Neural progenitor cell (in vitro differentiated cells): ENCODE measurements around the gene PEX26.

Experiments used
- EZH2phosphoT487 ChIP-seq: fragments of 200-600 bp; sonication (generic); IDR thresholded peaks from 2 replicates; pipeline ENCODE4 v1.6.1; 2017; ENCODE audit warnings: antibody characterized with exemption
- TF ChIP-seq, protein P1 (sequence below): fragments of 200-600 bp; sonication (generic); IDR thresholded peaks from 2 replicates; pipeline ENCODE4 v1.5.1; 2017; ENCODE audit warnings: antibody characterized with exemption, mild to moderate bottlenecking

DNA sequence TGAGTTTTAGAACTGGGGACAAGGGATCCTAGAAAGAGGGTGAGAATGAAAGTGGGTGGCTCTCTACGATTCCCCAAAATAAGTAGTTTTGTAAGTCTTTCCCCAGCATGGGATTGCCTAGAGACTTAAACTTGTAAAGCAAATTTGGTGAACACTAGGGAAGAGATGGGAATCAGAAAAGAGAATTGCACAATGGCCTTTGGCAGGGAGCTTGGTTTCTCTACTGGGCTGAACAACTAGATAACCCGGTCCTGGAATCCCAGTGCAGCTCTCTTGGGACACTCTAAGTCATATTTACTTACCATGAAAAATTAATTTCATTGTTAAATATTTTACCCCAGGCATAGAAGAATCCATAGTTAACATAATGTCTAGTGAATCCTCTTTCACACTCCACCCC, 55.7 kb downstream of the PEX26 start:
- TF ChIP-seq EZH2phosphoT487, result no peak
- TF ChIP-seq, protein P1, sequence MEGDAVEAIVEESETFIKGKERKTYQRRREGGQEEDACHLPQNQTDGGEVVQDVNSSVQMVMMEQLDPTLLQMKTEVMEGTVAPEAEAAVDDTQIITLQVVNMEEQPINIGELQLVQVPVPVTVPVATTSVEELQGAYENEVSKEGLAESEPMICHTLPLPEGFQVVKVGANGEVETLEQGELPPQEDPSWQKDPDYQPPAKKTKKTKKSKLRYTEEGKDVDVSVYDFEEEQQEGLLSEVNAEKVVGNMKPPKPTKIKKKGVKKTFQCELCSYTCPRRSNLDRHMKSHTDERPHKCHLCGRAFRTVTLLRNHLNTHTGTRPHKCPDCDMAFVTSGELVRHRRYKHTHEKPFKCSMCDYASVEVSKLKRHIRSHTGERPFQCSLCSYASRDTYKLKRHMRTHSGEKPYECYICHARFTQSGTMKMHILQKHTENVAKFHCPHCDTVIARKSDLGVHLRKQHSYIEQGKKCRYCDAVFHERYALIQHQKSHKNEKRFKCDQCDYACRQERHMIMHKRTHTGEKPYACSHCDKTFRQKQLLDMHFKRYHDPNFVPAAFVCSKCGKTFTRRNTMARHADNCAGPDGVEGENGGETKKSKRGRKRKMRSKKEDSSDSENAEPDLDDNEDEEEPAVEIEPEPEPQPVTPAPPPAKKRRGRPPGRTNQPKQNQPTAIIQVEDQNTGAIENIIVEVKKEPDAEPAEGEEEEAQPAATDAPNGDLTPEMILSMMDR, result no peak
